SKM-1 (cell line): ENCODE results near the gene AURKAIP1.

Experiments
- DNase-seq: peaks from one replicate; lab custom pipeline; 2025; ENCODE audit not compliant: unreplicated experiment; lab: John Stamatoyannopoulos, UW

AURKAIP1 gene

DNA sequence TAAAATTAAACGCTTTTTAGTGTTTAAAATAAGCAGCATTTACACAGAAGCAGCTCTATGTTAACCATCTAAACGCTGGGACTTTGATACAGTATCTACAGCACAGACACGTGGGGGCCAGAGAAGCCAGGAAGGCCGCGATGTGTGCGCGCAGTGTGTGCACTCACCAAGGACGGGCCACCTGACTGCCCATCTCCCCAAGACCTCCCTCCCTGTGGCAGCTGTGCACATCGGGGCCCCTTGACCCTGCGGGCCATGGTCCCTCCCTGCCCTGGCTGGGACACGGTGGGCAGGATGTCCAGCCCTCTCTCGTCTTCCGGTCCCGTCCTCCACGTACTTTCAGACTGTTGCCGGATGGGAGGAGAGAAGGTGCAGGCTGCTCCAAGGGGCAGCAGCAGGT is 39.7 kb downstream of the AURKAIP1 start:
- DNase-seq, result no peak

DNA sequence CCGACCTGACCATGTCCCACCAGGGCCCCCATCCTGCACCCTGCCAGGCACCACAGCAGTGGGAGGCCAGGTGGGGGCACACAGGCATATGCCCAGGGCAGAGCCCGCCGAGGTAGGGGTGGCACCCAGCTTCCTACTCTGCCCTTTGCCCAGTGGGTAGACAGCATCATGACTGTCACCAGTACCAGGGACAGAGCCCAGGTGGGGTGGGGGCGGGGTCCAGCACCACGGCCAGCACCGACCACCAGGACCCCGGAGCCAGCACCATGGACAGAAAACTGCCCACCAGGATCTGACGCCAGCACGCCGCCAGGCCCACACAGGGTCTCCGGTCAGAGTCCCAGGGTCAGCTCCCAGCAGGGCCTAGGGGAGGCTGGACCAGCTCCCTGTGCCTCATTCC is 40.2 kb downstream of the AURKAIP1 start:
- DNase-seq, result no peak

GRCh38 chr1:1333551-1334241 is 41.3 kb downstream of the AURKAIP1 start:
- DNase-seq, result no peak

- no peak for DNase-seq
Observed at GRCh38 chr1:1332774-1333480, 42.1 kb downstream of the AURKAIP1 start.

DNA sequence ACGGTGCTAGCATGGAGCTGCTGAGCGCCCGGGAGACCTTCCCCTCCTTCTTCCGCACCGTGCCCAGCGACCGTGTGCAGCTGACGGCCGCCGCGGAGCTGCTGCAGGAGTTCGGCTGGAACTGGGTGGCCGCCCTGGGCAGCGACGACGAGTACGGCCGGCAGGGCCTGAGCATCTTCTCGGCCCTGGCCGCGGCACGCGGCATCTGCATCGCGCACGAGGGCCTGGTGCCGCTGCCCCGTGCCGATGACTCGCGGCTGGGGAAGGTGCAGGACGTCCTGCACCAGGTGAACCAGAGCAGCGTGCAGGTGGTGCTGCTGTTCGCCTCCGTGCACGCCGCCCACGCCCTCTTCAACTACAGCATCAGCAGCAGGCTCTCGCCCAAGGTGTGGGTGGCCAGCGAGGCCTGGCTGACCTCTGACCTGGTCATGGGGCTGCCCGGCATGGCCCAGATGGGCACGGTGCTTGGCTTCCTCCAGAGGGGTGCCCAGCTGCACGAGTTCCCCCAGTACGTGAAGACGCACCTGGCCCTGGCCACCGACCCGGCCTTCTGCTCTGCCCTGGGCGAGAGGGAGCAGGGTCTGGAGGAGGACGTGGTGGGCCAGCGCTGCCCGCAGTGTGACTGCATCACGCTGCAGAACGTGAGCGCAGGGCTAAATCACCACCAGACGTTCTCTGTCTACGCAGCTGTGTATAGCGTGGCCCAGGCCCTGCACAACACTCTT is 42.8 kb downstream of the AURKAIP1 start:
- DNase-seq, result no peak

DNA sequence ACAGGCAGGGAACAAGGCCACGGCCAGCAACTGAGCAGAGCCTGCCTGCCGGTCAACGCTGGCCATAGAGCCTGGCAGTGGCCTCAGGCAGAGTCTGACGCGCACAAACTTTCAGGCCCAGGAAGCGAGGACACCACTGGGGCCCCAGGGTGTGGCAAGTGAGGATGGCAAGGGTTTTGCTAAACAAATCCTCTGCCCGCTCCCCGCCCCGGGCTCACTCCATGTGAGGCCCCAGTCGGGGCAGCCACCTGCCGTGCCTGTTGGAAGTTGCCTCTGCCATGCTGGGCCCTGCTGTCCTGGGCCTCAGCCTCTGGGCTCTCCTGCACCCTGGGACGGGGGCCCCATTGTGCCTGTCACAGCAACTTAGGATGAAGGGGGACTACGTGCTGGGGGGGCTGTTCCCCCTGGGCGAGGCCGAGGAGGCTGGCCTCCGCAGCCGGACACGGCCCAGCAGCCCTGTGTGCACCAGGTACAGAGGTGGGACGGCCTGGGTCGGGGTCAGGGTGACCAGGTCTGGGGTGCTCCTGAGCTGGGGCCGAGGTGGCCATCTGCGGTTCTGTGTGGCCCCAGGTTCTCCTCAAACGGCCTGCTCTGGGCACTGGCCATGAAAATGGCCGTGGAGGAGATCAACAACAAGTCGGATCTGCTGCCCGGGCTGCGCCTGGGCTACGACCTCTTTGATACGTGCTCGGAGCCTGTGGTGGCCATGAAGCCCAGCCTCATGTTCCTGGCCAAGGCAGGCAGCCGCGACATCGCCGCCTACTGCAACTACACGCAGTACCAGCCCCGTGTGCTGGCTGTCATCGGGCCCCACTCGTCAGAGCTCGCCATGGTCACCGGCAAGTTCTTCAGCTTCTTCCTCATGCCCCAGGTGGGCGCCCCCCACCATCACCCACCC is 43.7 kb downstream of the AURKAIP1 start, which contains the start of gene TAS1R3:
TSS of gene TAS1R3 (plus strand) at position 213 of the 898 bp plus-strand sequence. CDS start at position 279, 66 bp downstream.
- DNase-seq, result no peak

DNA sequence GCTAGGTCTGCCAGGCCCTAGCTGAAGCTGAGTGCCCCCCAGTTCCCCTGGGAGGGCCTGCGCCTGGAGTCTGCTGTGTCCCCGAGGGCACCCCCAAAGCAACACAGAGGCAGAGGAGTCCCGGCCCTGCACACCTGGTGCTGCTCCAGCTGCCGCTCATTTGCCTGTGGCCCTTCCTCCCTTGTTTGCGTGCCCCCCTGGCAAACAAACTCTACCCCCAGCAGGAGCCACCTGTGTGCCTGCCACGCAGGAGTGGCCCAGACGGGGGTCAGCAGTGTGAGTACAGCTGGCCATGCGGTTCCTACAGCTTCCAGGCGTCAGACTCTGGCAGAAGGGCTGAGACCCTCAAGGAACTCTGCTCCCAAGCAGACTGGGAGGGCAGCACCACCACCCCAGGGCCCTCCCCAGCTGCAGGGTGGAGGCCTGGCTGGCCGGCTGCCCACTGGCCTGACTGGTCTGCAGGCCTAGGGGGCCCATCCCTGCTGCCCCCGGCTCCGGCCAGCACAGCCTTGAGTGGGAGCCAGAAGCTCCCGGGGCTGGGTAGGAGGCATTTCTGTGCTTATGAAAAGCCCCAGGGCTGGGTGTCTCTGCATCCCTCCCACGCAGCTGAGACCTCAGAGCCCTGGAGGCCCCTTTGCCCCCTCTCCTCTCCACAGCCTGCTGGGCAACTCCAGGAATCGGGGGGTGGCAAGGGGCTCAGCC is 44.5 kb downstream of the AURKAIP1 start:
- no peak for DNase-seq

- no peak for DNase-seq
Observed at GRCh38 chr1:1329304-1330210, 45.5 kb downstream of the AURKAIP1 start.

DNA sequence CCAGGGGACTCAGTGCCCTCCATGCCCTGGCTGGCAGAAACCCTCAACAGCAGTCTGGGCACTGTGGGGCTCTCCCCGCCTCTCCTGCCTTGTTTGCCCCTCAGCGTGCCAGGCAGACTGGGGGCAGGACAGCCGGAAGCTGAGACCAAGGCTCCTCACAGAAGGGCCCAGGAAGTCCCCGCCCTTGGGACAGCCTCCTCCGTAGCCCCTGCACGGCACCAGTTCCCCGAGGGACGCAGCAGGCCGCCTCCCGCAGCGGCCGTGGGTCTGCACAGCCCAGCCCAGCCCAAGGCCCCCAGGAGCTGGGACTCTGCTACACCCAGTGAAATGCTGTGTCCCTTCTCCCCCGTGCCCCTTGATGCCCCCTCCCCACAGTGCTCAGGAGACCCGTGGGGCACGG is 46.8 kb downstream of the AURKAIP1 start:
- DNase-seq, result no peak

DNA sequence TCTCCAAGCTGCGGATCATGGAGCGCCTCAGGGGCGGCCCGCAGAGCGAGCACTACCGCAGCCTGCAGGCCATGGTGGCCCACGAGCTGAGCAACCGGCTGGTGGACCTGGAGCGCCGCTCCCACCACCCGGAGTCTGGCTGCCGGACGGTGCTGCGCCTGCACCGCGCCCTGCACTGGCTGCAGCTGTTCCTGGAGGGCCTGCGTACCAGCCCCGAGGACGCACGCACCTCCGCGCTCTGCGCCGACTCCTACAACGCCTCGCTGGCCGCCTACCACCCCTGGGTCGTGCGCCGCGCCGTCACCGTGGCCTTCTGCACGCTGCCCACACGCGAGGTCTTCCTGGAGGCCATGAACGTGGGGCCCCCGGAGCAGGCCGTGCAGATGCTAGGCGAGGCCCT is 47.7 kb downstream of the AURKAIP1 start:
- DNase-seq, result no peak

DNA sequence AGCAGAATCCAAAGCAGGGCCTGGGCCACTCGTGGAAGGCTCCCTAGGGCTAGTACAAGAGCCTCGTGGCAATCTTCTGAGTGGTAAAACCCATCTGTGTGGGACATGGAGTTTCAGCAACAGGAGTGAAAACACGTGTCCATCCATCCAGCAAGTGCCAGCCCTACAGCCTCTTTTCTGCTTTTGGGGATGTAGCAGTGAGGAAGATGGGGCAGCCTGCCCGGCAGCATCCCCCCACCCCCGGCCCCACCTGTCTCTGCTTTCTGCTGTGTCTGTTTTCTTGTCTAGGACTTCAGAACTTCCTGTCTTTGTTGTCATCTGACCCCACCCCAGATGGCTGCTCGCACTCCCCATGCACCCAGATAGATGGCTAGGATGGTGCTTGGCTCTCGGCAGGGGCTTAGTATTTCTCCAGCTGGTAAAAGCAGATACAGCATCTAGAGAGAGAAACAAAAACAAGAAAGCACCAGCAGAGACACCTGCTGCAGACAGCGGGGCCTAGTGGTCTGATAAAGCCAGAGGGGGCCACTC is 48.9 kb downstream of the AURKAIP1 start:
- DNase-seq, result no peak

- no peak for DNase-seq
Observed at GRCh38 chr1:1325288-1326074, 49.5 kb downstream of the AURKAIP1 start.

DNA sequence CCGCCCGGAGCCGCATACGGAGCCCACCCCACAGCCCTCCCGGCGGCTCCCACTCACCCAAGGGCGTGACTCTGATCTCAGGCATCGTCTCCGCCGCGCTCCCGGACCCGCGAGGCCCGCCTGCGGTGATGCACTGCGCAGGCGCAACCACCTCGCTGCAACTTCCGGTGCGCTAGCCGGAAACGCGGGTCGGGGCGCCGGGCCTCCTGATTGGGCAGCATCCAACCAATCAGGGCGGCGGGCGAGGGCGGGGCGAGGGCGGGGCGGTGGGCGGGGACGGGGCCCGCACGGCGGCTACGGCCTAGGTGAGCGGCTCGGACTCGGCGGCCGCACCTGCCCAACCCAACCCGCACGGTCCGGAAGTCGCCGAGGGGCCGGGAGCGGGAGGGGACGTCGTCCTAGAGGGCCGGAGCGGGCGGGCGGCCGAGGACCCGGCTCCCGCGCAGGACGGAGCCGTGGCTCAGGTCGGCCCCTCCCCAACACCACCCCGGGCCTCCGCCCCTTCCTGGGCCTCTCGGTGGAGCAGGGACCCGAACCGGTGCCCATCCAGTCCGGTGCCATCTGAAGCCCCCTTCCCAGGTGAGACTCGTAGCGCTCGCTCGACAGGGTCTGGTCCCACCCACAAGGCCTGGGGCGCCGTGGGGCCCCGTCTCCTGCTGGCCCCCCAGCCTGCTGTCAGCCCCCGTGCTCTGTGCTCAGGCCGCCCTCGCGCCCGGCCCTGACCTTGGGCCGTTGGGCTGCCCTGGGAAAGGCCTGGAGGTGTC is 50.3 kb downstream of the AURKAIP1 start, which contains the start of the genes CPTP and INTS11:
TSS of gene CPTP (plus strand) at position 279 of the 764 bp plus-strand sequence. CDS start 2,109 bp downstream, outside the sequence.
TSS of gene INTS11 (minus strand) at position 137 of the 764 bp plus-strand sequence. CDS start at position 85, 52 bp downstream.
- DNase-seq, result peak; percentile 64

DNA sequence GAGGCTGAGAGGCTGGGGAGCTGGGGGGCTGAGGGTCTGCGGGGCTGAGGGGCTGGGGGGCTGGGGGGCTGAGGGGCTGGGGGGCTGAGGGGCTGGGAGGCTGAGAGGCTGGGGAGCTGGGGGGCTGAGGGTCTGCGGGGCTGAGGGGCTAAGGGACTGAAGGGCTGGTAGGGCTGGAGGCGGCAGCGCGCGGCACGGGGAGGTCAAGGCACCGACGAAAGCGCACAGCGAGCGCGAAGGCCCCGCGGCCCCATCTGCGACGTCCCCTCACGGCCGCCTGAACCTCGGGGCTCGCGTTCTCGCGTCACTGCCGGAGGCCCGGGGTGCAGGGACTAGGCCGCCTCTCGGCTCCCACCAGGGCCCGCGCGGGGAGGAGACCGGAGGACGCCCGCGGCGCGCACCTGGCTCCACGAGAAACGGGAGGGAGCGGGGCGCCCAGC is 50.9 kb downstream of the AURKAIP1 start:
- no peak for DNase-seq
